ENCODE data around the gene DUSP14.

Gene DUSP14

GRCh38 chr17:37475731-37476420 lies 13.8 kb upstream of the DUSP14 start:
- Mint-ChIP-seq H3K9me3 (no peaks in the 10 kb centered on the region), H3K4me3 (no peak overlapping the region), H3K36me3 (ENCODE audit: low read depth) (peaks cover 53% of the 10 kb centered on the region), H3K27ac (no peak overlapping the region), H3K27me3 (ENCODE audit: low read depth) (no peaks in the 10 kb centered on the region), H3K4me1 (ENCODE audit: low read depth) (no peaks in the 10 kb centered on the region)
- DNase-seq (ENCODE audit: low spot score): no peak

GRCh38 chr17:37476431-37477120 lies 13.1 kb upstream of the DUSP14 start:
- Mint-ChIP-seq H3K4me3 (no peak overlapping the region), H3K36me3 (ENCODE audit: low read depth) (peaks cover 51% of the 10 kb centered on the region), H3K27ac (no peak overlapping the region)

GRCh38 chr17:37478187-37478586 lies 11.5 kb upstream of the DUSP14 start:
- Mint-ChIP-seq H3K9me3 (no peaks in the 10 kb centered on the region), H3K27ac (no peak overlapping the region), H3K4me1 (ENCODE audit: low read depth) (peaks cover 5% of the 10 kb centered on the region), H3K4me3 (no peak overlapping the region), H3K36me3 (ENCODE audit: low read depth) (peaks cover 45% of the 10 kb centered on the region), H3K27me3 (ENCODE audit: low read depth) (no peaks in the 10 kb centered on the region)
- DNase-seq (ENCODE audit: low spot score): no peak

More at GRCh38 chr17:37476431-37477120, 13.1 kb upstream of the DUSP14 start:
- no peak for DNase-seq (ENCODE audit: low spot score)
- no peaks in the 10 kb centered on the region for H3K27me3 Mint-ChIP-seq (ENCODE audit: low read depth)
- H3K9me3 Mint-ChIP-seq: no peaks in the 10 kb centered on the region
- no peaks in the 10 kb centered on the region for H3K4me1 Mint-ChIP-seq (ENCODE audit: low read depth)

GRCh38 chr17:37479025-37479424 lies 10.7 kb upstream of the DUSP14 start:
- H3K27me3 Mint-ChIP-seq (ENCODE audit: low read depth): no peaks in the 10 kb centered on the region
- peaks cover 37% of the 10 kb centered on the region for H3K36me3 Mint-ChIP-seq (ENCODE audit: low read depth)
- no peak for DNase-seq (ENCODE audit: low spot score)
- H3K9me3 Mint-ChIP-seq: no peaks in the 10 kb centered on the region
- H3K4me1 Mint-ChIP-seq (ENCODE audit: low read depth): peaks cover 12% of the 10 kb centered on the region
- no peak overlapping the region for H3K4me3 Mint-ChIP-seq
- H3K27ac Mint-ChIP-seq: no peak overlapping the region

GRCh38 chr17:37480427-37480826 lies 9.3 kb upstream of the DUSP14 start:
- H3K27me3 Mint-ChIP-seq (ENCODE audit: low read depth): no peaks in the 10 kb centered on the region
- peak overlapping the region; percentile 55 for H3K27ac Mint-ChIP-seq
- peaks cover 34% of the 10 kb centered on the region for H3K36me3 Mint-ChIP-seq (ENCODE audit: low read depth)
- H3K9me3 Mint-ChIP-seq: no peaks in the 10 kb centered on the region
- no peak for DNase-seq (ENCODE audit: low spot score)
- H3K4me1 Mint-ChIP-seq (ENCODE audit: low read depth): peaks cover 12% of the 10 kb centered on the region
- no peak overlapping the region for H3K4me3 Mint-ChIP-seq

DNA sequence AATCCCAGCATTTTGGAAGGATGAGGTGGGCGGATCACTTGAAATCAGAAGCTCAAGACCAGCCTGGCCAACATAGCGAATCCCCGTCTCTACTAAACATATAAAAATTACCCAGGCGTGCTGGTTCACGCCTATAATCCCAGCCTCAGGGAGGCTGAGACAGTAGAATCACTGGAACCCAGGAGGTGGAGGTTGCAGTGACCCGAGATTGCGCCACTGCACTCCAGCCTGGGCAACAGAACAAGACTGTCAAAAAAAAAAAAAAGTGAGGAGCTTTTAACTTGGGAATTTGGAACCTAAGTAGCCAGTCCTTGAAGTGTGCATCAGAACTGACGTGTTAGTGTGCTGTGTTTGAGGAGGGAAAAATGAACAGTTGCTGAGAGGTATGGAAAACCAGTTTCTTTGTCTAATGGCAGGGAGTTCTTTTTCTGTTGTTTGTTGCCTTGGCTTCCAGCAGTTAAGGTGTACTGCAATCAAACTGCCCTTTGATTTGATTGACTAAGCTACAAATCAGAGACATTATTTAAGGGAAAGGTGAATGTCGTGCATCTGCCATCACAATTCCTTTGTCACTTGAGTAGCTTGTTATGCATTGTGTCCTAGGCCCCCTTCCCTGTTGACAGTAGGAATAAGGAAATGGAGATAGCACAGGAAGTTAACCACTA lies 8.6 kb upstream of the DUSP14 start:
- H3K27ac Mint-ChIP-seq: no peak overlapping the region

DNA sequence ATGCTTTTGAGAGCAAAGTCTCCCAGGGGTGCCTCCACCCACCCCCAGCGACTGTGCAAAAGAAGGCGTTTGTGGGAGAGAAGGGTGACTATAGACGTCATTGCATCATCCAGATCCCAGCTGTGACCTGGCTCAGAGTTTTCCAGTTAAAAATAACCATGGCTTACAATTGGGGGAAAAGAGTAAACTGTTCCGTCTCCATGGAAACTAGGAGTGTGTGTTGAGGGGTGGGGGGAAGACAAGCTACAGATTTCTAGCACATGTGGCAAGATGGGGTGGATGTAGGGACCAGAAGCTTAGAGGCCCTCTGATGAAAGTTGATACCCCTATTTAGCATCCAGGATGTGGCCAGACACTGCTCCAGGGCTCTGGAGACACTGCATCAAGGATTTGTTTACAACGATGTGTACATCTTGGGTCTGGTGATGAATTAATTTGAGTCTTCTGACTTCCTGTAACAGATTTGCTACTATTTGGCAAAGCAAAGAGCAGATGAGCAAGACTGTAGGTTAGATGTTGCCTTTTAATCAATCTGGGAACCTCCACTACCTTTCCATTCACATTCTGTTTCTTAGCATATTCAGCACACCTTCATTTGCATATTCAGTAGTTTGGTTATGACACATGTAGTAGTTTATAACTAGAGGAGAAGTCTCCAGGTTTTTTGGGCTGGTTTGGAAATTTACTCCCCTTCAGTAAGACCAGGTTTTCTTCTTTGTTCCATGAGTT lies 6.2 kb upstream of the DUSP14 start:
- Mint-ChIP-seq H3K4me3 (no peak overlapping the region), H3K4me1 (ENCODE audit: low read depth) (peaks cover 19% of the 10 kb centered on the region), H3K36me3 (ENCODE audit: low read depth) (peaks cover 18% of the 10 kb centered on the region), H3K27me3 (ENCODE audit: low read depth) (no peaks in the 10 kb centered on the region), H3K9me3 (no peaks in the 10 kb centered on the region), H3K27ac (no peak overlapping the region)
- DNase-seq (ENCODE audit: low spot score): no peak

More for the DNA sequence above, 8.6 kb upstream of the DUSP14 start:
- no peak for DNase-seq (ENCODE audit: low spot score)
- Mint-ChIP-seq H3K27me3 (ENCODE audit: low read depth) (no peaks in the 10 kb centered on the region), H3K9me3 (no peaks in the 10 kb centered on the region), H3K4me1 (ENCODE audit: low read depth) (peaks cover 12% of the 10 kb centered on the region), H3K4me3 (no peak overlapping the region), H3K36me3 (ENCODE audit: low read depth) (peaks cover 28% of the 10 kb centered on the region)

- no peak for DNase-seq (ENCODE audit: low spot score)
- Mint-ChIP-seq H3K36me3 (ENCODE audit: low read depth) (peaks cover under 1% of the 10 kb centered on the region), H3K4me1 (ENCODE audit: low read depth) (peaks cover 35% of the 10 kb centered on the region), H3K27me3 (ENCODE audit: low read depth) (peaks cover 3% of the 10 kb centered on the region), H3K9me3 (no peaks in the 10 kb centered on the region), H3K4me3 (no peak overlapping the region), H3K27ac (no peak overlapping the region)
Observed at GRCh38 chr17:37485938-37486570, 3.6 kb upstream of the DUSP14 start.

DNA sequence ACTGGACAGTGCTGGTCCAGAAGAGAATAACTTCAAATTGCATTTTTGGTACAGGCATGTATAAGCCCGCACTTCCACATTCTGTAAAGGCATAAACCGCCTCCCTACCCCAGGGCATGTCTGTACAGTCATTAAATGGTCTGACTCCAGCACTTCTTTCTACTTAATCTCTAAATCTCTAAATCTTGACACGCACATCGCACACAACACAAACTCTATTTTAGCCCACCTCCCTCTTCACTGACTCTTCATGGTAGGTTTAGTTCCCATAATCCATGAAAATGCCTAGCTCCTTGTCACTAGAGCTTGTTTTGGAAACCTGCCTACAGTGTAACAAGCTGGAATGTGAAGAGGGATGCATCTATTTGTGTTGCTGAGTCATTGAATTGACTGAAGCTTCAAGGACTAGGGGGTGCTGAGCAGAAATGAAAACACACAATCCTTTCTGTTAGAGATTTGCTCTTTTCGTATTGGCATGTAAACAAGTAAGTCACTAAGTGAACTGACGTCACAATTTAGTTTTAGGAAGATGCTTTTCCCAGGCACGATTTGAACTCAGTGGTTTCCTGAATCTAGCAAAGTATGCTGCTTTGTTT lies 1.6 kb upstream of the DUSP14 start:
- peak overlapping the region; percentile 91 for H3K4me3 Mint-ChIP-seq
- H3K27ac Mint-ChIP-seq: peak overlapping the region; percentile 94
- peak; percentile 22 for DNase-seq (ENCODE audit: low spot score)
- peaks cover 2% of the 10 kb centered on the region for H3K36me3 Mint-ChIP-seq (ENCODE audit: low read depth)
- peaks cover 3% of the 10 kb centered on the region for H3K27me3 Mint-ChIP-seq (ENCODE audit: low read depth)
- no peaks in the 10 kb centered on the region for H3K9me3 Mint-ChIP-seq
- H3K4me1 Mint-ChIP-seq (ENCODE audit: low read depth): peaks cover 41% of the 10 kb centered on the region

DNA sequence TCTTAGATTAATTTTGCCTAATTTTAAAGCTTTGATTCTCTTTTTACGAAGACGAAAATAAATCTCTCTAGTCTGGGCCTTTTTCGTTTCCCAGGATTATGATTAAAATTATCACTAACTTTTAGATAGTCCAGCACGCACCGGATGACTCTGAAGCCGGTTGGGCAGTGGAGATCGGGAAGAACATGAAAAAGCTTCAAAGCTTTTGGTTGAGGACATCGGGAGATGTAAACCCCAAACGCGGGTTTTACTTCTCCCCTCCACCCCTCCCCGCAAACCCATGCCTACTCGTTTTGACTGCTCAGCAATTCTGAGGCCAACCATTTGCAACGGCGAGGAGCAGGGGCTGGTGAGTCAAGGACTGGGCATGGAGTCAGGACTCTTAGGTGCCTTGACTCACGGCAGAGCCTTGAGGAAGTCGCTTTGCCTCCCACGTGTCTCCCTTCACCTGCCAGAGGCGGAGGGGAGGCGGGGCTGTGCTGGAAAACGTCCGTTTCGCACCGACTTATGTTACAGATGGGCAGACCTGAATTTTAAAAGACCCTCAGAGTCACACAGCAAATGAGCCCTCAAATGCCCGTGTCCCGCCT lies 989 bp upstream of the DUSP14 start:
- H3K4me1 Mint-ChIP-seq (ENCODE audit: low read depth): peaks cover 35% of the 10 kb centered on the region
- peaks cover 2% of the 10 kb centered on the region for H3K36me3 Mint-ChIP-seq (ENCODE audit: low read depth)
- DNase-seq (ENCODE audit: low spot score): peak; percentile 69
- peak overlapping the region; percentile 94 for H3K27ac Mint-ChIP-seq
- H3K9me3 Mint-ChIP-seq: no peaks in the 10 kb centered on the region
- H3K27me3 Mint-ChIP-seq (ENCODE audit: low read depth): peaks cover 3% of the 10 kb centered on the region
- peak overlapping the region; percentile 91 for H3K4me3 Mint-ChIP-seq

- peak overlapping the region; percentile 89 for H3K4me3 Mint-ChIP-seq
- H3K4me1 Mint-ChIP-seq (ENCODE audit: low read depth): peaks cover 33% of the 10 kb centered on the region
- no peaks in the 10 kb centered on the region for H3K9me3 Mint-ChIP-seq
- peaks cover 3% of the 10 kb centered on the region for H3K27me3 Mint-ChIP-seq (ENCODE audit: low read depth)
- H3K36me3 Mint-ChIP-seq (ENCODE audit: low read depth): peaks cover 2% of the 10 kb centered on the region
- peak overlapping the region; percentile 88 for H3K27ac Mint-ChIP-seq
- DNase-seq (ENCODE audit: low spot score): peak; percentile 71
Observed at GRCh38 chr17:37490022-37490587, 414 bp downstream of the DUSP14 start.

DNA sequence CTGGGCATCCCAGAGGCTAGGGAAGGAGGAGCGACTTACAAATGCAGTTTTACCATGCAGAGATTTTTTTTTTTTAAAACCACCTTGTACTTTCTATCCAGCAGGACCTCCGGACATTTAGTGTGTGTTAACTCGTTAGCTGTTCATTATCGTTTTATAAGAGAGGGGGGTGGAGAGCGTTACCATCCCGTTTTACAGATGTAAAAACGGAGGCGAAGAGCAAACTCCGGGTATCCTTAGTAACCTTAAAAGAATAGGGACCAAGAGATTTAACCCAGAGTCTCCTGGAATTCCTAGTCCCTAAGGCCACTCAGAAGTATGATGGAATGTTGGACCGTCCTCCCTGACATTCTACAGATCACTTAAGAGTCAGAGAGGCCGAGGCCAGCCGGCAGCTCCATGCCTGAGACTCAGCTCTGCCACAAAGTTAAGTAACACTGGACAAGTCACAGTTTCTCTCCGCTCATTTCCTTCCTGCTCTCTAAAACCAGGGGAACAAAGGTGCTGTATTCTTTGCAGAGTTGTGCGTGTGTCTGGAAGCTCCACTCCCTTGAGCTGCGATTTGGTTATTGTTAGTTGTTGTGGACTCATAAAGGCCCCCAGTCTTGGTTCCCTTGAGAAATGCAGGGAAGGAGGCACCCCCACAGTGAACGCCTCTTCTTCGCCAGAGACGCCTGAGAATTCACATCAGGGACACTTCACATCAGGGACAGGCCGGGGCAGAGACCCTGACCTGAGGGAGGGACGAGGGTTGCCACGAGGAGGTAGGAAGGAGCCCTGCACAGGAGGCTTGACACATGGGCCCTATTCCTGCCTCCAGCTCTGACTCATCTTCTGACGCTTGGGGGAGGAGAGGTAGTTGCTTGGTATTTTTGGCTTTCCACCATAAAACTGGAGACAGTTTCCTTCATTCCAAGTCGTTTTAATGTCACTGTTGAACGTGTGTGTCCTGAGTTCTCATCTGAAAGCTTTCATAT lies 1.2 kb downstream of the DUSP14 start:
- H3K9me3 Mint-ChIP-seq: no peaks in the 10 kb centered on the region
- peaks cover 33% of the 10 kb centered on the region for H3K4me1 Mint-ChIP-seq (ENCODE audit: low read depth)
- H3K27me3 Mint-ChIP-seq (ENCODE audit: low read depth): peaks cover 3% of the 10 kb centered on the region
- H3K4me3 Mint-ChIP-seq: peak overlapping the region; percentile 89
- peak overlapping the region; percentile 88 for H3K27ac Mint-ChIP-seq
- DNase-seq (ENCODE audit: low spot score): peak; percentile 28
- peaks cover 2% of the 10 kb centered on the region for H3K36me3 Mint-ChIP-seq (ENCODE audit: low read depth)
